Sigmoid colon (tissue), 4 donors: ENCODE data around the gene AASS.

ENCODE experiments used
- EP300 ChIP-seq, 4 donors: sonication (generic); formaldehyde crosslinking; IDR thresholded peaks; one replicate each; pipeline ENCODE4 v1.6.1; 2017; ENCODE audit warnings: antibody characterized with exemption in 4 of 4
- POLR2AphosphoS5 ChIP-seq, 4 donors: sonication (generic); formaldehyde crosslinking; IDR thresholded peaks; one replicate each; pipeline ENCODE4 v1.6.1; 2017; ENCODE audit warnings: antibody characterized with exemption in 4 of 4
- TF ChIP-seq, protein P1 (sequence below), 4 experiments: fragments of 450-650 bp in 3 of 4; fragments of 200-600 bp in 1 of 4; IDR thresholded peaks; one replicate each; pipeline ENCODE4 v1.5.1; 2016 to 2019; ENCODE audit warnings: antibody characterized with exemption in 4 of 4, mild to moderate bottlenecking in 3 of 4, moderate library complexity in 2 of 4

GRCh38 chr7:122068999-122069398, 75.0 kb downstream of the AASS start:
- TF ChIP-seq, protein P1, sequence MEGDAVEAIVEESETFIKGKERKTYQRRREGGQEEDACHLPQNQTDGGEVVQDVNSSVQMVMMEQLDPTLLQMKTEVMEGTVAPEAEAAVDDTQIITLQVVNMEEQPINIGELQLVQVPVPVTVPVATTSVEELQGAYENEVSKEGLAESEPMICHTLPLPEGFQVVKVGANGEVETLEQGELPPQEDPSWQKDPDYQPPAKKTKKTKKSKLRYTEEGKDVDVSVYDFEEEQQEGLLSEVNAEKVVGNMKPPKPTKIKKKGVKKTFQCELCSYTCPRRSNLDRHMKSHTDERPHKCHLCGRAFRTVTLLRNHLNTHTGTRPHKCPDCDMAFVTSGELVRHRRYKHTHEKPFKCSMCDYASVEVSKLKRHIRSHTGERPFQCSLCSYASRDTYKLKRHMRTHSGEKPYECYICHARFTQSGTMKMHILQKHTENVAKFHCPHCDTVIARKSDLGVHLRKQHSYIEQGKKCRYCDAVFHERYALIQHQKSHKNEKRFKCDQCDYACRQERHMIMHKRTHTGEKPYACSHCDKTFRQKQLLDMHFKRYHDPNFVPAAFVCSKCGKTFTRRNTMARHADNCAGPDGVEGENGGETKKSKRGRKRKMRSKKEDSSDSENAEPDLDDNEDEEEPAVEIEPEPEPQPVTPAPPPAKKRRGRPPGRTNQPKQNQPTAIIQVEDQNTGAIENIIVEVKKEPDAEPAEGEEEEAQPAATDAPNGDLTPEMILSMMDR (IDR thresholded peaks at IDR 0.05), result no peak
- no peak for TF ChIP-seq EP300 (IDR thresholded peaks at IDR 0.05)
- no peak for TF ChIP-seq POLR2AphosphoS5 (IDR thresholded peaks at IDR 0.05)
